Panc1 (cell line): ENCODE results near the gene INSIG2. TPM values are rescaled to one million over a fixed set of nuclear protein-coding genes. Genes with fewer than 3 reads are reported as not detected.

Experiments
- ATAC-seq: fragments of 200-7000 bp; cut with Tn5 transposase; 2 replicates; pipeline ENCODE4 v1.9.1; 2020; ENCODE audit warnings: mild to moderate bottlenecking, moderate library complexity
- BruUV-seq: library from RNA; stranded (reverse); fragments of 400-500 nt; replicated peaks from 2 replicates; lab custom pipeline; 2021; lab: Mats Ljungman, UMichigan
- CTCF ChIA-PET: fragments of 300-600 bp; sonication (Branson Sonifier 250); formaldehyde crosslinking; loops from one replicate; lab custom pipeline; 2022; ENCODE audit warnings: antibody characterized with exemption; lab: Charles Lee
- POLR2A ChIA-PET: fragments of 300-600 bp; sonication (Branson Sonifier 250); formaldehyde crosslinking; loops from one replicate; lab custom pipeline; 2022; ENCODE audit warnings: antibody characterized with exemption; lab: Charles Lee
- DNase-seq: peaks from one replicate; pipeline ENCODE4 v3.0.0-alpha.2; 2010; ENCODE audit warnings: low read depth, low spot score
- H3K27ac ChIP-seq: 2 replicates; pipeline ENCODE4 v1.5.1; 2011; ENCODE audit warnings: mild to moderate bottlenecking, low read length, inconsistent platforms
- H3K27me3 ChIP-seq: fragments of 200-500 bp; sonication (Bioruptor generic); 2 replicates; pipeline ENCODE4 v1.6.0; 2014; ENCODE audit warnings: low read length, inconsistent platforms; ENCODE audit not compliant: control insufficient read depth, insufficient read depth
- H3K36me3 ChIP-seq: fragments of 200-500 bp; sonication (Bioruptor generic); 2 replicates; pipeline ENCODE4 v1.5.1; 2014; ENCODE audit warnings: inconsistent platforms, mild to moderate bottlenecking, low read length, moderate library complexity; ENCODE audit not compliant: control insufficient read depth, insufficient read depth
- H3K4me1 ChIP-seq: 2 replicates; pipeline ENCODE4 v1.5.1; 2011; ENCODE audit warnings: inconsistent platforms, mild to moderate bottlenecking, low read length, moderate library complexity; ENCODE audit not compliant: control insufficient read depth, insufficient read depth
- H3K4me3 ChIP-seq, 2 experiments: 2 replicates each; pipeline ENCODE4 v1.5.1; 2011 to 2012; ENCODE audit warnings: low read depth in 2 of 2, low read length in 2 of 2, mild to moderate bottlenecking in 2 of 2, inconsistent platforms in 1 of 2, moderate library complexity in 1 of 2
- H3K9me3 ChIP-seq: fragments of 200-500 bp; sonication (Bioruptor generic); 2 replicates; pipeline ENCODE4 v1.5.1; 2014; ENCODE audit warnings: low read depth, mild to moderate bottlenecking, inconsistent platforms, low read length, moderate library complexity; ENCODE audit not compliant: control insufficient read depth, insufficient read depth
- POLR2AphosphoS5 ChIP-seq: IDR thresholded peaks from 2 replicates; pipeline ENCODE4 v1.6.1; 2012; ENCODE audit warnings: mild to moderate bottlenecking, low read depth, low read length, moderate library complexity
- REST ChIP-seq, 2 experiments: IDR thresholded peaks; 2 replicates each; pipeline ENCODE4 v1.6.1; 2011 to 2012; ENCODE audit warnings: low read depth in 2 of 2, control low read depth in 1 of 2, low read length in 1 of 2, mild to moderate bottlenecking in 1 of 2, moderate library complexity in 1 of 2; ENCODE audit not compliant: insufficient read depth in 1 of 2
- SIN3A ChIP-seq: IDR thresholded peaks from 2 replicates; pipeline ENCODE4 v1.6.1; 2012; ENCODE audit warnings: low read depth, mild to moderate bottlenecking, low read length, moderate library complexity, borderline replicate concordance; ENCODE audit not compliant: insufficient read depth
- TCF7L2 ChIP-seq: IDR thresholded peaks from 2 replicates; pipeline ENCODE4 v1.6.1; 2011; ENCODE audit warnings: mild to moderate bottlenecking, low read depth, low read length, inconsistent platforms
- in situ Hi-C: cut with HindIII; loops from 2 replicates; pipeline ENCODE4 v1.10.0; 2016; ENCODE audit warnings: low sequenced_read_pairs, low pct_unique_long_range_greater_than_20kb
- intact Hi-C: fragments of 100-400 bp; cut with micrococcal nuclease; formaldehyde crosslinking; loops from one replicate; pipeline ENCODE4 v1.10.0; 2022; ENCODE audit not compliant: unreplicated experiment
- total RNA-seq: library from RNA; stranded (reverse); gene quantifications from one replicate; pipeline ENCODE4 v1.2.1, GENCODE V29; 2021; ENCODE audit not compliant: unreplicated experiment
- TF ChIP-seq, protein P1 (sequence below): fragments of 450-650 bp; IDR thresholded peaks from 2 replicates; pipeline ENCODE4 v1.5.1; 2017; ENCODE audit warnings: mild to moderate bottlenecking

The INSIG2 gene
- total RNA-seq, 1 experiment from 2014 or later = 9.9 TPM

GRCh38 chr2:118120401-118120780, 32.1 kb downstream of the INSIG2 start:
- intact Hi-C loops = no loop called here
- no peak for DNase-seq

DNA sequence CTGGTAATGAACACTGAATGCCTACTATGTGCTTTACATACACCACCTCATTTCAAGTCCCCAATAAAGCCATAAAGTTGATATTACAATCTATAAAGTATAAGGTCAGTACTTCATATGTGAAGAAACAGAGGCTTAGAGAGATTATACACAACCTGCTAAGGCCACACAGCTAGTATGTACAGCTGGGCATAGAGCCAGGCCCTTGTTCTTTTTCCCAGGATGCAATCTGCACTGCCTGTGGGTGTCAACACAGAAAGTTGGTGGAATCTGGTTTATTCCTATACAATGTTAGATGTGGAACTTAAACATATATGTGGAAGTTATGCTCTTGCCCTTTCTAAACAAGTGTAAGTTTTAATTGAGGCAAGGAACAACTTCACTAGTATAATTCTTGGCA, 32.8 kb downstream of the INSIG2 start:
- ChIA-PET CTCF (no interaction called here), POLR2A (no interaction called here)
- Histone ChIP-seq H3K27ac (no peak overlapping the region), H3K9me3 (no peaks in the 10 kb centered on the region), H3K36me3 (no peaks in the 10 kb centered on the region), H3K27me3 (no peaks in the 10 kb centered on the region), H3K4me1 (no peaks in the 10 kb centered on the region), H3K4me3 (no peak overlapping the region)
- BruUV-seq = no TSS peak
- TF ChIP-seq SIN3A (no peak), POLR2AphosphoS5 (no peak), REST (IDR thresholded peaks at IDR 0.05; ENCODE audit: insufficient read depth in 1 of 2, low read depth in 2 of 2, low read length in 1 of 2) (no peak), TCF7L2 (no peak)
- TF ChIP-seq, protein P1, sequence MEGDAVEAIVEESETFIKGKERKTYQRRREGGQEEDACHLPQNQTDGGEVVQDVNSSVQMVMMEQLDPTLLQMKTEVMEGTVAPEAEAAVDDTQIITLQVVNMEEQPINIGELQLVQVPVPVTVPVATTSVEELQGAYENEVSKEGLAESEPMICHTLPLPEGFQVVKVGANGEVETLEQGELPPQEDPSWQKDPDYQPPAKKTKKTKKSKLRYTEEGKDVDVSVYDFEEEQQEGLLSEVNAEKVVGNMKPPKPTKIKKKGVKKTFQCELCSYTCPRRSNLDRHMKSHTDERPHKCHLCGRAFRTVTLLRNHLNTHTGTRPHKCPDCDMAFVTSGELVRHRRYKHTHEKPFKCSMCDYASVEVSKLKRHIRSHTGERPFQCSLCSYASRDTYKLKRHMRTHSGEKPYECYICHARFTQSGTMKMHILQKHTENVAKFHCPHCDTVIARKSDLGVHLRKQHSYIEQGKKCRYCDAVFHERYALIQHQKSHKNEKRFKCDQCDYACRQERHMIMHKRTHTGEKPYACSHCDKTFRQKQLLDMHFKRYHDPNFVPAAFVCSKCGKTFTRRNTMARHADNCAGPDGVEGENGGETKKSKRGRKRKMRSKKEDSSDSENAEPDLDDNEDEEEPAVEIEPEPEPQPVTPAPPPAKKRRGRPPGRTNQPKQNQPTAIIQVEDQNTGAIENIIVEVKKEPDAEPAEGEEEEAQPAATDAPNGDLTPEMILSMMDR = no peak
- ATAC-seq = no peak
- intact Hi-C loops (no loop called here), in situ Hi-C loops (no loop called here)
- DNase-seq = no peak

More at GRCh38 chr2:118120401-118120780, 32.1 kb downstream of the INSIG2 start:
- Histone ChIP-seq H3K27ac (no peak overlapping the region), H3K4me3 (no peak overlapping the region), H3K36me3 (no peaks in the 10 kb centered on the region), H3K27me3 (no peaks in the 10 kb centered on the region), H3K9me3 (no peaks in the 10 kb centered on the region), H3K4me1 (no peaks in the 10 kb centered on the region)
- CTCF ChIA-PET = no interaction called here
- BruUV-seq = no TSS peak
- ATAC-seq = no peak
- TF ChIP-seq, protein P1 = no peak
- no peak for TF ChIP-seq POLR2AphosphoS5
- no peak for TF ChIP-seq REST (IDR thresholded peaks at IDR 0.05; ENCODE audit: insufficient read depth in 1 of 2, low read depth in 2 of 2, low read length in 1 of 2)
- TF ChIP-seq SIN3A = no peak
- no peak for TF ChIP-seq TCF7L2
- POLR2A ChIA-PET = no interaction called here
- in situ Hi-C loops = no loop called here
